T-helper 1 cell (primary cell): ENCODE measurements around the gene TAS2R50.

ENCODE experiments used
- DNase-seq, 5 donors: peaks; one replicate each; pipeline ENCODE4 v3.0.0-alpha.2; 2012 to 2020

Gene TAS2R50

DNA sequence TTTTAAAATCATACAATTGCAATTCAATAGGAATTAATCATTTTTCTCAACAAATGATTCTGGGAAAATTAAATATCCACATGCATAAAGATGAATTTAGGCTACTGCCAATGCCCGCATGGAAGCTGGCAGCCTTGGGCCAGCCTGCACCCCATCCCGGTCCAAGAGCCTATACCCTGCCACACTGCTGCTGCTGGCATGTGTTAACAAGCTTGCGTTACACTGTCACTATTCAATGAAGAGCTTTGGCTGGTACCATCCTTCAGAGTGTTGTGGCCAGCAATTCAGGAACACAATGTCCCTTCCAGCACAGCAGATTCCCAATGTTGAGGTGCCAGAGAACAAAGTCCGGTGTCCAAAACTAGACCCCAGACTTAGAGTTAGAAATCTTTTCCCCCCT, 34.1 kb downstream of the TAS2R50 start:
- DNase-seq = no peak

- no peak for DNase-seq
Observed at GRCh38 chr12:10943167-10943566, 43.5 kb downstream of the TAS2R50 start.

DNA sequence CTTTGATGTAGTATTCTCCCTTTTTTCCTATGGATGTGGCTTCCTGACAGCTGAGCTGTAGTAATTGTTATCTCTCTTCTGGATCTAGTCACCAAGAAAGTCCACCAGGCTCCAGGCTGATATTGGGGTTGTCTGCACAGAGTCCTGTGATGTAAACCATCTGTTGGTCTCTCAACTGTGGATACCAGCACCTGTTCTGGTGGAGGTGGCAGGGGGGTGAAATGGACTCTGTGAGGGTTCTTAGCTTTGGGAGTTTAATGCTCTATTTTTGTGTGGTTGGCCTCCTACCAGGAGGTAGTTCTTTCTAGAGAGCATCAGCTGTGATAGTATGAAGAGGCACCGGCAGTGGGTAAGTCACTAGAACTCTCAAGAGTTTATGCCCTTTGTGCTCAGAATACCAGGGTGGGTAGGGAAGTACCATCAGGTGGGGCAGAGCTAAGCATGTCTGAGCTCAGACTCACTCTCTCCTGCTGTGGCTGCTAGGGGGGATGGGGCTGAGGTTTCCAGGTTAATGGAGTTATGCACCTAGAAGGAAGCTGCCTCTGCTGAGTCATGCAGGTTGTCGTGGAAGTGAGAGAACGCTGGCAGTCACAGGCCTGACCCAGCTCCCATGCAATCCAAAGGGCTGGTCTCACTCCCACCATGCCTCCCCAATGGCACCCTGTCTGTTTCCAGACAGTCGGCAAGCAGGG, 44.6 kb downstream of the TAS2R50 start:
- DNase-seq = no peak

DNA sequence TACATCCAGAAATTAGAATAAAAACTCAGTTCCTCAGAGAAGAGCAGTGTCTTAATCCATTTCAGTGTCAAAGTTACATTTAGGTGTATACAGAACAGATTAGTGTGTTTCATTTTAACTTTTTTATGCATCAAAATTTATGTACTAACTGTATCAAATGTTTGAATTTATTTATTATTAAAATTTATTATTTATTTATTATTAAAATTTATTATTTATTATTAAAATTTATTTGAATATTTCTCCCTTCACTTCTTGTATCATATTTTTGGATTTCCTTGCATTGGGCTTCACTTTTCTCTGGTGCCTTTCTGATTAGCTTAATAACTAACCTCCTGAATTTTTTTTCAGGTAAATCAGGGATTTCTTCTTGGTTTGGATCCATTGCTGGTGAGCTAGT, 45.3 kb downstream of the TAS2R50 start:
- no peak for DNase-seq

GRCh38 chr12:10940389-10940788, 46.3 kb downstream of the TAS2R50 start:
- no peak for DNase-seq

- DNase-seq = no peak
Observed at GRCh38 chr12:10939163-10939562, 47.5 kb downstream of the TAS2R50 start, which contains the start of gene TAS2R14. TSS of gene TAS2R14 (minus strand) at chr12:10939263. CDS start at chr12:10939207, 56 bp downstream.

- DNase-seq = no peak
Observed at GRCh38 chr12:10936506-10936905, 50.2 kb downstream of the TAS2R50 start.
